ENCODE measurements around the gene WWOX.

The WWOX gene

GRCh38 chr16:78445818-78446217, 346.4 kb downstream of the WWOX start:
- no peak for DNase-seq

- DNase-seq, result no peak
These were observed 347.0 kb downstream of the WWOX start for GRCh38 chr16:78446486-78446885.

GRCh38 chr16:78446992-78447563, 347.6 kb downstream of the WWOX start:
- no peak for DNase-seq

- DNase-seq, result no peak
These were observed 349.3 kb downstream of the WWOX start for GRCh38 chr16:78448658-78449271.

- no peak for DNase-seq
These were observed 350.8 kb downstream of the WWOX start for GRCh38 chr16:78450255-78450654.

- no peak for DNase-seq
These were observed 352.6 kb downstream of the WWOX start for GRCh38 chr16:78452025-78452555.

GRCh38 chr16:78455861-78456260, 356.4 kb downstream of the WWOX start:
- no peak for DNase-seq

- DNase-seq, result no peak
These were observed 359.1 kb downstream of the WWOX start for GRCh38 chr16:78458588-78458987.

- DNase-seq, result no peak
These were observed 361.0 kb downstream of the WWOX start for GRCh38 chr16:78460428-78460827.

- DNase-seq, result no peak
These were observed 361.6 kb downstream of the WWOX start for GRCh38 chr16:78461087-78461486.

GRCh38 chr16:78461496-78462287, 362.2 kb downstream of the WWOX start:
- no peak for DNase-seq

GRCh38 chr16:78462288-78463208, 363.1 kb downstream of the WWOX start:
- no peak for DNase-seq

GRCh38 chr16:78463591-78463990, 364.1 kb downstream of the WWOX start:
- no peak for DNase-seq

GRCh38 chr16:78464833-78465232, 365.4 kb downstream of the WWOX start:
- no peak for DNase-seq

GRCh38 chr16:78465730-78466129, 366.3 kb downstream of the WWOX start:
- no peak for DNase-seq

- no peak for DNase-seq
These were observed 370.3 kb downstream of the WWOX start for GRCh38 chr16:78469787-78470186.

GRCh38 chr16:78473031-78473699, 373.7 kb downstream of the WWOX start:
- DNase-seq, result no peak

GRCh38 chr16:78474762-78475161, 375.3 kb downstream of the WWOX start:
- no peak for DNase-seq

- no peak for DNase-seq
These were observed 377.2 kb downstream of the WWOX start for GRCh38 chr16:78476615-78477014.

GRCh38 chr16:78478267-78478861, 378.9 kb downstream of the WWOX start:
- DNase-seq, result peak; percentile 7

GRCh38 chr16:78479723-78480122, 380.3 kb downstream of the WWOX start:
- no peak for DNase-seq

GRCh38 chr16:78480588-78480987, 381.1 kb downstream of the WWOX start:
- DNase-seq, result no peak

Measured in CD4-positive, alpha-beta T cell treated with Interleukin-10 for 1 hour (primary cell).